ENCODE results near the gene NRARP. TPM values are rescaled to one million over a fixed set of nuclear protein-coding genes. Genes with fewer than 3 reads are reported as not detected.

NRARP gene
- total RNA-seq, 1 experiment from 2014 or later = 23.8 TPM

- H4K5ac ChIP-seq (ENCODE audit: insufficient read length, low read depth, low read length) = no peak overlapping the region
- H3K79me1 ChIP-seq (ENCODE audit: insufficient read depth, low read depth, low read length, poor library complexity, severe bottlenecking) = no peaks in the 10 kb centered on the region
- H3K9me3 ChIP-seq (ENCODE audit: control insufficient read depth, low read depth, low read length) = no peaks in the 10 kb centered on the region
- no peak overlapping the region for H3K27ac Mint-ChIP-seq
- H4K20me1 ChIP-seq (ENCODE audit: control insufficient read depth, insufficient read depth, insufficient read length) = no peaks in the 10 kb centered on the region
- H3K4me1 Mint-ChIP-seq = peaks cover 23 to 45% of the 10 kb centered on the region in 2 experiments
- peaks cover 0 to 2% (median 0%) of the 10 kb centered on the region in 3 experiments; a peak in 3 of 7 replicates for H3K36me3 Mint-ChIP-seq (ENCODE audit: insufficient read depth in 1 of 3, low read depth in 3 of 3)
- peaks cover 5% of the 10 kb centered on the region for H3K23me2 ChIP-seq (ENCODE audit: insufficient read length, low read depth, low read length, poor library complexity, severe bottlenecking)
- H3K18ac ChIP-seq (ENCODE audit: insufficient read length, low read depth, low read length) = no peak overlapping the region
- no peaks in the 10 kb centered on the region; the same call in 1 of the 2 replicates for H3K27me3 ChIP-seq (ENCODE audit: insufficient read depth, low read length)
- no peak overlapping the region for H3K23ac ChIP-seq (ENCODE audit: insufficient read length, low read depth, low read length)
- no peak overlapping the region for H3K56ac ChIP-seq (ENCODE audit: insufficient read length, low read depth, low read length)
- no peak overlapping the region for H2BK120ac ChIP-seq (ENCODE audit: low read depth, low read length, poor library complexity, severe bottlenecking)
- no peaks in the 10 kb centered on the region for H3K79me2 ChIP-seq (ENCODE audit: insufficient read depth, low read length)
- TF ChIP-seq, protein P1, sequence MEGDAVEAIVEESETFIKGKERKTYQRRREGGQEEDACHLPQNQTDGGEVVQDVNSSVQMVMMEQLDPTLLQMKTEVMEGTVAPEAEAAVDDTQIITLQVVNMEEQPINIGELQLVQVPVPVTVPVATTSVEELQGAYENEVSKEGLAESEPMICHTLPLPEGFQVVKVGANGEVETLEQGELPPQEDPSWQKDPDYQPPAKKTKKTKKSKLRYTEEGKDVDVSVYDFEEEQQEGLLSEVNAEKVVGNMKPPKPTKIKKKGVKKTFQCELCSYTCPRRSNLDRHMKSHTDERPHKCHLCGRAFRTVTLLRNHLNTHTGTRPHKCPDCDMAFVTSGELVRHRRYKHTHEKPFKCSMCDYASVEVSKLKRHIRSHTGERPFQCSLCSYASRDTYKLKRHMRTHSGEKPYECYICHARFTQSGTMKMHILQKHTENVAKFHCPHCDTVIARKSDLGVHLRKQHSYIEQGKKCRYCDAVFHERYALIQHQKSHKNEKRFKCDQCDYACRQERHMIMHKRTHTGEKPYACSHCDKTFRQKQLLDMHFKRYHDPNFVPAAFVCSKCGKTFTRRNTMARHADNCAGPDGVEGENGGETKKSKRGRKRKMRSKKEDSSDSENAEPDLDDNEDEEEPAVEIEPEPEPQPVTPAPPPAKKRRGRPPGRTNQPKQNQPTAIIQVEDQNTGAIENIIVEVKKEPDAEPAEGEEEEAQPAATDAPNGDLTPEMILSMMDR (conservative IDR thresholded peaks at IDR 0.05) = no peak
- H2AFZ ChIP-seq (ENCODE audit: low read length) = no peak overlapping the region
- peaks cover 2% of the 10 kb centered on the region; the same call in 1 of the 2 replicates for H3K4me1 ChIP-seq (ENCODE audit: insufficient read depth, low read length)
- H3K27ac ChIP-seq (ENCODE audit: insufficient read length, low read depth, low read length) = no peak overlapping the region
- no peak overlapping the region for H2AK5ac ChIP-seq (ENCODE audit: insufficient read length, low read length)
- no peak overlapping the region; the same call in 1 of the 2 replicates for H2BK15ac ChIP-seq (ENCODE audit: low read depth, low read length)
- H4K91ac ChIP-seq (ENCODE audit: insufficient read length, low read depth, low read length) = no peak overlapping the region
- peak overlapping the region; percentile 36 for H3K4me2 ChIP-seq (ENCODE audit: insufficient read depth, insufficient read length, low read length)
- H2BK12ac ChIP-seq (ENCODE audit: insufficient read length, low read depth, low read length) = no peak overlapping the region
- H3K14ac ChIP-seq (ENCODE audit: insufficient read depth, low read length) = no peak overlapping the region
- peaks cover 23% of the 10 kb centered on the region for H3K27me3 Mint-ChIP-seq (ENCODE audit: low read depth)
- peak overlapping the region; percentile 40 to 65; a peak in 3 of 5 replicates for H3K4me3 Mint-ChIP-seq
- no peak overlapping the region for H4K8ac ChIP-seq (replicated peaks; ENCODE audit: insufficient read length, low read depth, low read length)
- H2BK20ac ChIP-seq (ENCODE audit: low read depth, low read length, poor library complexity, severe bottlenecking) = no peak overlapping the region
- H3T11ph ChIP-seq (ENCODE audit: low read length) = no peak overlapping the region
- H3K9me3 Mint-ChIP-seq = peaks cover 0 to 2% of the 10 kb centered on the region in 2 experiments; a peak in 3 of 5 replicates
- no CpG with 5 or more reads among the region's 23 CpGs for WGBS (ENCODE audit: extremely low coverage, insufficient read length, low lambda C conversion rate)
- H2BK5ac ChIP-seq (ENCODE audit: insufficient read length, low read length) = no peak overlapping the region
- DNase-seq = peak; percentile 52
- no peak overlapping the region for H3K4ac ChIP-seq (ENCODE audit: low read depth, low read length)
- H3K9ac ChIP-seq (ENCODE audit: extremely low read depth, insufficient read length, low read length) = no peak overlapping the region
These were observed 1.3 kb upstream of the NRARP start for GRCh38 chr9:137303151-137303892.
